Smooth muscle cell of the brain vasculature (primary cell): ENCODE measurements around the gene MAP1LC3B2.
"Not testable (repeated sequence)": the region's sequence is repeated elsewhere in the genome, so short reads cannot be mapped to it uniquely, and the experiment has no call there.

Experiments
- DNase-seq: peaks from one replicate; pipeline ENCODE4 v3.0.0-alpha.2; 2012; ENCODE audit warnings: low read depth, low spot score

Gene MAP1LC3B2

GRCh38 chr12:116558280-116559161 lies 660 bp upstream of the MAP1LC3B2 start:
- DNase-seq = no peak

DNA sequence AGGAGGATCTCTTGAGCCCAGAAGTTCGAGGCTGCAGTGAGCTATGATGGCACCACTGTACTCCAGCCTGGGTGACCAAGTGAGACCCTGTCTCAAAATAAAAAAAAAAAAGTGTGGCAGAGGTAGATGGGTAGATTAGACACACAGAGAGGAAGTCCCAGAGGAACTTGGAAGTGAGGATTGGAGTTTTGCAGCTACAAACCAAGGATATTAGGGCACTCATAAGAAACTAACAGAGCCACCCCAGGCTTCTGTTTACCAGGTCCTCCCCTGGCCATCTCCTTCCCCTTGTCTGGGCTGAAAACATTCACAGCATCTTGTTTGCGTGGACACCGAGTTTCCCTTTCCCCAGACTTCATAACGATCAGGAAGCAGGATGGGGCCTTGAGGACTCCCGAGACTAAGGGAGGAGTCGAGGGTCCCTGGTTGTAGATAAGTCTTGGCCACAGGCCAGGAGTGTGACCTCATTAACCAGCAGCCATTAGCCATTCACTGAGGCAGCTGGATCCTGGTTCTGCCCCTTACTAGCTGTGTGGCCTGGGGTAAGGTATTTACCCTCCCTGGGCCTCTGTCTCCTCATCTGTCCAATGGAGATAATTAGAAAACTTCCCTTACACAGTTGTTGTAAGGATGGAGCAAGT lies 2.1 kb downstream of the MAP1LC3B2 start:
- no peak for DNase-seq

DNA sequence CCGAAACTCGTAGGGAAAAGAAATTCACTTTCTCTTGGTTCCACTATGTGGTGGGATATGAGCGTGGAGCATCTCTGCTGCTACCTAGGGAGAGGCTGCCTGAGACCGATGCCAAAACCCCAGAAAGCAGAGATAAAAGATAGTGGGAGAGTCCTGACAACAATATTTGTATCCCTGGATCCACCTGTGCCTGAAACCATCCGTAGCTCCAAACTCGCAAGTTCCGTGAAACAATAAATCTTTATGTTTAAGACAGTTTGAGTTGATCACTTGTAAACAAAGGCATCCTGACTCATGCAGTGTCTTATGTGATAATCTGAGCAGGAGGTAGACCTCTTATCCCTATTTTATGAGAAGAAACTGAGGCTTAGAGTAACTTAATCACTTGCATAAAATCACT lies 2.9 kb downstream of the MAP1LC3B2 start:
- no peak for DNase-seq

GRCh38 chr12:116563262-116563661 lies 4.1 kb downstream of the MAP1LC3B2 start:
- no peak for DNase-seq

DNA sequence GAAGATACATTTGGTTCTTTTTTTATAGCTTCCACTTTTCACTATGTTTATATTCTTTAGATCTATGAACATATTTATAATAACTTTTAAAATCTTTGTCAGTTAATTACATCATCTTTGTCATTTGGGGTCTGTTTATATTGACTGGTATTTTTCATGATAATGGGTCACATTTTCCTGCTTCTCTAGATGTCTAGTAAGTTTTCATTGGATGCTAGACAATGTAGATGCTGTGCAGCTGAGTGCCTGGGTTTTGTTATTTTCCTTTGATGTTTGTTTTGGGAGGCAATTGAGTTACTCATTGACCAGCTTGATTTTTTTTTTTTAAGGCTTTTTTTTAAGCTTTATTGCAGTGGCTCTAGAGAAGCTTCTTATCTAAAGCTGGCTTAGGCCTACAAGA lies 4.9 kb downstream of the MAP1LC3B2 start:
- no peak for DNase-seq

- not testable (repeated sequence) for DNase-seq
Observed at GRCh38 chr12:116565221-116565620, 6.0 kb downstream of the MAP1LC3B2 start.

DNA sequence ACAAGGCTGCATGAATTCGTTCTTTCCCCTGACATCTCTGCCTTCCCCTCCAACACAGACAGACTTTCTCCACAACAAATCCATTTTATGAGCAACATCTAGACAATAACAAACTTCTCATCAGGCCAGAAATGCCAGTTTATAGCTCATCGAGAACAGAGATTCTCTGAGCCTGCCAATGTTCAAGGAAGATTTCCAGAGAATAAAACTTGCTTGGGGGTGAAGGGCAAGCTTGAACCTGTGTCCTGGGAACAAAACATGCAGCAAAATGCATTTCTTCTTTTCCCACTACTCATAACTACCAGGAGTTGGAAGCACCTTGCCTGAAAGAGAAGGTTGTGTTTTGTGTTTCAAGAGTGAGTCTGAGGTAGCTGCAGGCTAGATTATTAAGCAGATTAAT lies 6.8 kb downstream of the MAP1LC3B2 start:
- no peak for DNase-seq

DNA sequence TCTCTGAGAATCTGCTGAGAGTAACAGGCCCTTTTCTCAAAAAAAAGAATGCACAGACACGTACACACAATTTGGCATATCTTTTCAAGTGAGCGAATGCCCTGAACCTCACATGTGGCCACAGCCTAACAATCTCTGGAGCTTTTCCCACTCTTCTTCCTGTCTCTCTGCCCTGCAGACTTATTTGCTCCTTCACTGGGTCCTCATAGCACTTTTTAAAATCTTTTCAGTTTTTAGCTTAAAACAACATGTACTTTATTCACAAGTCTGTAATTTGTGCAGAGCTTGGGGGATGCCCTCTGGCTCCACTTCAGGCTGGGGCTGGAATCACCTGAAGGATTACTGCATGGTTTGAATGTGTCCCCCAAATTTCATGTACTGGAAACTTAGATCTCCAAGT lies 9.0 kb downstream of the MAP1LC3B2 start:
- no peak for DNase-seq

DNA sequence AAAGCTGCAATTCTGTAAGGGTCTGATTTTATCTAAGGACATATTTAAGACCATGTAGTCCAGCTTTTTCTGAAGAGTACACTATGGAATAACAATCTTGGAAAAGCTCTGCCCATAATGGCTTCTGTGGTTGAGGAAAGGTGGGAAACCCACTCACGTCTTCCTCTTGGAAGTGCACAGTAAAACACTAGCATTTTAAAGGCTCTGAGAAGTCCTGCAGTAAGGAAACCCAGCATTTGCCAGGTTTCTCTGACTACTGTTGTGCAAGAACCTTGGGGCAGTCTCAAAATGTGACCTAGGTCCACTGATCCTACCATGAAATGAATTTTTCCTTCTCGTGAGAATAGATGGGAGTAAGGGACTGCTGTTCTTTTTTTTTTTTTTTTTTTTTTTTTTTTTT lies 11.9 kb downstream of the MAP1LC3B2 start:
- DNase-seq = no peak

DNA sequence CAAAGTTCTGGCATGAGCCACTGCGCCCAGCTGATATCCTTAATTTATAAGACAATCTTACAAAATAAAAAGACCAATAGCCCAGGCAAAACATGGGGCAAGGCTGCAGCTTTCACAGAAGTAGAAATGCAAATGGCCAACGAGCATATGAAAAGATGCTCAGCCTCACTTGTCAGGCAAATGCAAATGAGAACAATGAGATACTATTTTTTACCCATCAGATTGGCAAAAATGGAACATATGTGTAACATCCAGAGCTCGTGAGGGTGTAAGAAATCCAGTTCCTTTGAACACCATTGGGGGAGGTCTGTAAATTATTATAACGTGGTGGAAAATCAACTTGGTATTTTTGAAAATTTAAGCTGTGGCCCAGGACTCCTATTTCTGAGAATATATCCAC lies 14.6 kb downstream of the MAP1LC3B2 start:
- no peak for DNase-seq

DNA sequence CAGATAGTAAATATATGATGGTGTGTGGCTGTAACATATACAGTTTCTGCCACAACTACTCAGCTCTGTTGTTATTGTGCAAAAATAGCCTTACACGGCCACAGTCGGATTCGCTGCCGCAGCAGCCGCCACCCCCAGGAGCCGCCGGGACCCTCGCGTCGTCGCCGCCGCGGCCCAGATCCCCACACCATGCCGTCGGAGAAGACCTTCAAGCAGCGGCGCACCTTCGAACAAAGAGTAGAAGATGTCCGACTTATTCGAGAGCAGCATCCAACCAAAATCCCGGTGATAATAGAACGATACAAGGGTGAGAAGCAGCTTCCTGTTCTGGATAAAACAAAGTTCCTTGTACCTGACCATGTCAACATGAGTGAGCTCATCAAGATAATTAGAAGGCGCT lies 16.6 kb downstream of the MAP1LC3B2 start:
- not testable (repeated sequence) for DNase-seq

DNA sequence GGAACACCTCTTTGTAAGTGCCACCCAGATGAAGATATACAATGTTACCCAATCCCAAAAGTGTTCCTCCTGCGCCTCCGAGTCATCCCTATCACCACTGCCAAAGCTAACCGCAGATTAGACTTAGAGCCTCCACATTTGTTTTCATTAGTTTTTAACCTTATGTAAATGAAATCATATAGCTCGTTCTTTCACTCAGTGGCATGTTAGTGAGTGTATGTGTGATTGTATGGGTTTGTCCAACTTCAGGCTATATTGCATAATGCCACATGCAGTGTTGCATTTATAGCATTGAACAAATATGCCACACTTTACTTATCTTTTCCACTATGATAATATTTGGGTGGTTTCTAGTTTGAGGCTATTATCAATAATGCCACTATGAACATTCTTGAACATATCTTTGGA lies 18.0 kb downstream of the MAP1LC3B2 start:
- DNase-seq = no peak

- no peak for DNase-seq
Observed at GRCh38 chr12:116578051-116578450, 18.9 kb downstream of the MAP1LC3B2 start.

GRCh38 chr12:116582610-116583009 lies 23.4 kb downstream of the MAP1LC3B2 start:
- no peak for DNase-seq

DNA sequence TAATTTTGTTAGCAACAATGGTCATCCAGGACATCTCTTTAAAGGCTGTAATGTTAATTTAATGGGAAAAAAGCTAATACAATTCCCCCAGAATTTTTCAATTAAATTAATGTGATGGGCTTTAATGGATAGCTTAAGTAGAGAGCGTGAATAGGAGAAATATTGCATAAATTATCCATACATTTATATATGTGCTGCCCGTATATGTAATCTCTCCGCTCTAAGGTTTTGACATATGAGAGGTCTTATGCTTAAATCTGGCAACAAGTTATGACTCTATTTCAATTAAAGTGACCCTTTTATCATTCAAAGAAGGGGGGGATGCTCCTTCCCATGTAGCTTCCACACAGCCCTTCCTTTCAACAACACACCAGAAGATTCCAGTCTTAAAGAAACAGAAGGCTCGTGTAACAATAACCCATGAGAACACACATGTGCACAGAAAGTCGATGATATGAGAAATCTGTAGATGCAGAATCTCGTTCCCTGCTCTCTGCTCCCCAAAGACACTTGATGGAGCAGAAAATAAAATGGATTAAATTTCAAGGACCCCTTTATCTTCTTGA lies 24.0 kb downstream of the MAP1LC3B2 start:
- no peak for DNase-seq

- no peak for DNase-seq
Observed at GRCh38 chr12:116587270-116587669, 28.1 kb downstream of the MAP1LC3B2 start.

DNA sequence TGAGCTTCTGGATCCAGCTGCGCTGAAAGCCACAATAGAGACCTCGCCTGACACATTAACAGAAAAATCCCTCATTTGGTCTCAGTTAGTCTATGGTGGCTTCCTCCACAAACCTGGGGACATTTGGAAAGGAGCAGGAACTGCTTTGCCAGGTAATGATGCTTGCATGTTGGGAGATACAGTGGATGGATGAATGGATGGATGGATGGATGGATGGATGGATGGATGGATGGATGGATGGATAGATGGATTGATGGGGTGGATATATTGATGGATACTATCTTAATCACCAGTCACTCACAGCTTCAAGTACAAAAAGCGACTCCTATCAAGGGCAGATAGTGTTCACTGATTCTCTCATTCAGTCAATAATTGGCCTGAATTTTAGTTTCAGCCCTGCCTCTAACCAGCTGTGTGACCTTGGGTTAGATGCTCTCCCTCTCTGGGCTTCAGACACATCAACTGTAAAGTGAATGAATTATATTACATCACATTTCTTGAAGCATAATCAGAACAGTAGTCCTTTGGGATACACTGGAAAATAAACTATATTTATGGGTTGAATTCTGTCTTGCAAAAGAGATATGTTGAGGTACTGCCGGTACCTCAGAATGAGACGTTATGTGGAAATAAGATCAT lies 29.3 kb downstream of the MAP1LC3B2 start:
- DNase-seq = no peak

DNA sequence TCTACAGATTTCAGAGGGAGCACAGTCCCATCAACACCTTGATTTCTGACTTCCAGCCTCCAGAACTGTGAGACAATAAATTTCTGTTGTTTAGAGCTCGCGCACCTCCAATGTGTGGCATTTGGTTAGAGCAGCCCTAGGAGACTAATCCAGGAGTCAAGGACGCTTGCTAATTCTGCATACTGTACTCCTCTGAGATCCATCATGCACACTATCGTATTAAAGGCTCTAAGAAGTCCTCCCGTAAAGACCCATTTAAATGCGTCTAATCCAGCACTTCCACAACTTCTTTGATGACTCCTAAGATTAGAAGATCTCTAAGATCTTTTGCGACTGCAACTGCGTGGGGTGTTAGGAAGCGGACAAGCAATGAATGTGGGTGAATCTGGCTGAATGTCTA lies 30.4 kb downstream of the MAP1LC3B2 start:
- DNase-seq = no peak

DNA sequence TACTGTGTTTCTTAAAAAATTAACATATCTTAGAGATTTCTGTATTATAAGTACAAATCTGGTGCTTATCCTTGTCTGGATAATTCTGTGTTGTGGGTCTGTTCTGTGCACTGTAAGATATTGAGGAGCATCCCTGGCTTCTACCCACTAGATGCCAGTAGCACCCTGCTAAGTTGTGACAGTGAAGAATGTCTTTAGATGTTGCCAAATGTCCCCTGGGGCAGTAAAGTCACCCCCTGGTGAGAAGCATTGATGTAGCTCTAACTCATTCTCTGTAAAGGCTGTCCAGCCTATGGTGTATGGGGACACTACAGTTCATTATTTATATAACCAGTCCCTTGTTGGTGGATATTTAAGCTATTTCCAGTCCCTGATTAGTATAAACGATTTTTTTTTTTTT lies 31.4 kb downstream of the MAP1LC3B2 start:
- no peak for DNase-seq

GRCh38 chr12:116591855-116592637 lies 32.9 kb downstream of the MAP1LC3B2 start:
- DNase-seq = no peak

GRCh38 chr12:116592731-116593130 lies 33.5 kb downstream of the MAP1LC3B2 start:
- no peak for DNase-seq
